Fibroblast of pulmonary artery (primary cell): ENCODE data around the gene FAM53A.

ENCODE experiments used
- DNase-seq: peaks from one replicate; pipeline ENCODE4 v3.0.0-alpha.2; 2010; ENCODE audit warnings: low read depth
- H3K4me3 ChIP-seq: replicated peaks from 2 replicates; pipeline ENCODE4 v1.5.1; 2011; ENCODE audit warnings: low read depth, mild to moderate bottlenecking, control low read depth, low read length, moderate library complexity
- TF ChIP-seq, protein P1 (sequence below): IDR thresholded peaks from 2 replicates; pipeline ENCODE4 v1.5.1; 2011; ENCODE audit warnings: mild to moderate bottlenecking, control low read depth, low read length, inconsistent platforms; ENCODE audit errors: missing control alignments

Gene FAM53A, protein sequence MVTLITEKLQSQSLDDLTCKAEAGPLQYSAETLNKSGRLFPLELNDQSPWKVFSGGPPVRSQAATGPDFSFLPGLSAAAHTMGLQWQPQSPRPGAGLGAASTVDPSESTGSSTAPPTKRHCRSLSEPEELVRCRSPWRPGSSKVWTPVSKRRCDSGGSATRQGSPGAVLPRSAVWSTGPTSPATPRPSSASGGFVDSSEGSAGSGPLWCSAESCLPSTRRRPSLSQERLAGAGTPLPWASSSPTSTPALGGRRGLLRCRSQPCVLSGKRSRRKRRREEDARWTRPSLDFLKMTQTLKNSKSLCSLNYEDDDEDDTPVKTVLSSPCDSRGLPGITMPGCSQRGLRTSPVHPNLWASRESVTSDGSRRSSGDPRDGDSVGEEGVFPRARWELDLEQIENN

DNA sequence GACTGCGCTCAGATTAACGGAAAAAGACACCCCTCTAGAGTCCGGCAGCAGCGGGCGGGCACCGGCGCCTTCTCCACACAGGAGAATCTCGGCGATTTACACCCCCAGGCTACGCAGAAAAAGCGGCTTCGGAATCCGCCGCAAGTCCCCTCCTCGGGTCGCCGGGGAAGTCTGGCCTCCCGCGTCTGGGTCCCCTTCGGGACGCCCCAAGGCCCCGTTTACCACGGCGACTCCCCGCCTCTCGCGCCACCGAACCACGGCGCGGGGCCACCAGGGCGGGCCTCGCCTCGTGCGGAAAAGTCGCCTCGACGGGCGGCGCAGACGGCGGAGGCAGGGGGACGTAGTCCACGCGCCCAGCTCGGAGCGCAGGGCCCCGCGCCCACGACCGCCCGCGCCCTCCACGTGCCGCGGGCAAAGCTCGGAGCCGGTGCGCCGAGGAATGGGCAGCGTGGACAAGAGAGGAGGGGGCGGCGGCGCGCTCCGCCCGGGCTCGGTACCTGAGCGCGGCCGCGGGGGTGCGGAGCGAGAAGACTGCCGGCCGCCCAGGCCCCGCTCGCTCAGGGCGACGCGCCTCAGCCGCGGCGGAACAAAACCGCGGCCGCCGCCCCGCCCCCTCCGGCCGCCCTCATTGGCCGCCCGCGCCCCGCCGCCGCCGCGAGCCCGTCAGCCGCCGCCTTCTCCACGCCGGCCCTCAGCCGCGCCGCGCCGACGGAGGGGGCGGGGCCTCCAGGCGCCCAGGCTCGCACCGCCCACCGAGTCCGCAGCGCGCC lies at the start of gene FAM53A:
FAM53A (minus strand) TSS at position 578 of the 770 bp plus-strand sequence. CDS start 15,572 bp downstream, outside the sequence.
- H3K4me3 ChIP-seq, result peak within 1 kb of the TSS; percentile 60
- TF ChIP-seq, protein P1, sequence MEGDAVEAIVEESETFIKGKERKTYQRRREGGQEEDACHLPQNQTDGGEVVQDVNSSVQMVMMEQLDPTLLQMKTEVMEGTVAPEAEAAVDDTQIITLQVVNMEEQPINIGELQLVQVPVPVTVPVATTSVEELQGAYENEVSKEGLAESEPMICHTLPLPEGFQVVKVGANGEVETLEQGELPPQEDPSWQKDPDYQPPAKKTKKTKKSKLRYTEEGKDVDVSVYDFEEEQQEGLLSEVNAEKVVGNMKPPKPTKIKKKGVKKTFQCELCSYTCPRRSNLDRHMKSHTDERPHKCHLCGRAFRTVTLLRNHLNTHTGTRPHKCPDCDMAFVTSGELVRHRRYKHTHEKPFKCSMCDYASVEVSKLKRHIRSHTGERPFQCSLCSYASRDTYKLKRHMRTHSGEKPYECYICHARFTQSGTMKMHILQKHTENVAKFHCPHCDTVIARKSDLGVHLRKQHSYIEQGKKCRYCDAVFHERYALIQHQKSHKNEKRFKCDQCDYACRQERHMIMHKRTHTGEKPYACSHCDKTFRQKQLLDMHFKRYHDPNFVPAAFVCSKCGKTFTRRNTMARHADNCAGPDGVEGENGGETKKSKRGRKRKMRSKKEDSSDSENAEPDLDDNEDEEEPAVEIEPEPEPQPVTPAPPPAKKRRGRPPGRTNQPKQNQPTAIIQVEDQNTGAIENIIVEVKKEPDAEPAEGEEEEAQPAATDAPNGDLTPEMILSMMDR, result no peak
- DNase-seq, result peak; percentile 88

DNA sequence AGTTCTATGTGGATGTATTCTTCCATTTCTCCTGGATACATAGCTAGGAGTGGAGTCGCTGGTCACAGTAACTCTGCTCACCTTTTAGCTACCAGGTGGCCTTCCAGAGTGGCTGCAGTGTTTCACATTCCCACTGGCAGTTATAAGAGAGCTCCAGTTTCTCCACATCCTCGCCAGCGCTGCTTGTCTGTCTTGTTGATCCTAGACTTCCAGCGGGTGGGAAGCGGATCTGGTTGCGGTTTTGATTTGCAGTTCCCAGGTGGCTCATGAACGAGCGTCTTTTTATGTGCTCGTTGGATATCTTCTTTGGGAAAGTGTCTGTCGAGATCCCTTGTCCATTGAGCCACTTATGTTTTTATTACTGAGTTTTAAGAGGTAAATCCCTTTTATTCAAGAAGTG lies 48.8 kb upstream of the FAM53A start:
- DNase-seq, result no peak
- TF ChIP-seq, protein P1, result no peak
- no peak overlapping the region for H3K4me3 ChIP-seq

DNA sequence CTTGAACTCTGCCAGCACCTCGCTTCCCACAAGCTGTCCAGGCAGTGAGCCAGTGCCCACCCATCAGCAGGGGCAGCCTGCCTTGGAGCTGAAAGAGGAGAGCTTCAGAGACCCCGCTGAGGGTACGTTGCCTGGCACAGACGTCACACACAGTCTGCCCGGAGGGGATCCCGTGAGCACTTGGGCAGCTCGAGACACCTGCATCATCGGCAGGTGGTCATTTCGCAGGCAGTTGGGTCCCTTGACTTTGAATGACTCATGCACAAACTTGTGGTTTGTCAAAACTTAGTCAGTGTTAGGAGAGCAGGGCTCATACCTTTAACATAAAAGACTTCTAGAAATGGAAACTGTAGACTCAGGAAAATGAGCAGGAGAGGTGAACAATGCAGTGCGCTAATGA lies 47.1 kb upstream of the FAM53A start:
- no peak overlapping the region for H3K4me3 ChIP-seq
- DNase-seq, result no peak
- TF ChIP-seq, protein P1, result no peak

DNA sequence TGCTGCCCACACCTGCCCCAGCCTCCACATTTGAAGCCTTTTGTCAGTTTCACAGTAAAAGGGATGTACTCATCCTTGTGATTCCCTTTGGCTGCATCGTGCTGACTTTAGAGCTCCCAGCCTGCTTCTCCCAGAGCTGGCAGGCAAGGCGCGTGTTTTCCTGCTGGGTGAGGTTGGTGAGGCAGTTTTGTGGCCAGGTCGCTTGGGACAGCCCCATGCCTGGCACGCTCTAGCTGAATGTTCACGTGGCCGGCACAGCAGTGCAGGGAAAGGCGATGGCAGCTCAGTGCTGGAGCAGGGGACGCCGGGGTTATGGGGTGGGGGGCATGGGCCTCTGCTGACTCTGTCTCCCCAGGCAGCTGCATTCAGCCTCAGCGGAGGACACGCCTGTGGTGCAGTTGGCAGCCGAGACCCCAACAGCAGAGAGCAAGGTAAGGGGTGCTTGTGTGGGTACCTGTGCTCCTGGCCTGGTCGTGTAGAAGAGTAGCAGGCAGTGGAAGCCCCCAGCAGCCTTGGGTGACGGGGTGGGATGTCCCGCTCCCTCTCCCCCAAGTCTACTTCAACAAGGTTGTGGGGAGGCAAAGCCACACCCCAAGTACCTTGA lies 46.5 kb upstream of the FAM53A start:
- H3K4me3 ChIP-seq, result no peak overlapping the region
- TF ChIP-seq, protein P1, result no peak
- DNase-seq, result no peak

DNA sequence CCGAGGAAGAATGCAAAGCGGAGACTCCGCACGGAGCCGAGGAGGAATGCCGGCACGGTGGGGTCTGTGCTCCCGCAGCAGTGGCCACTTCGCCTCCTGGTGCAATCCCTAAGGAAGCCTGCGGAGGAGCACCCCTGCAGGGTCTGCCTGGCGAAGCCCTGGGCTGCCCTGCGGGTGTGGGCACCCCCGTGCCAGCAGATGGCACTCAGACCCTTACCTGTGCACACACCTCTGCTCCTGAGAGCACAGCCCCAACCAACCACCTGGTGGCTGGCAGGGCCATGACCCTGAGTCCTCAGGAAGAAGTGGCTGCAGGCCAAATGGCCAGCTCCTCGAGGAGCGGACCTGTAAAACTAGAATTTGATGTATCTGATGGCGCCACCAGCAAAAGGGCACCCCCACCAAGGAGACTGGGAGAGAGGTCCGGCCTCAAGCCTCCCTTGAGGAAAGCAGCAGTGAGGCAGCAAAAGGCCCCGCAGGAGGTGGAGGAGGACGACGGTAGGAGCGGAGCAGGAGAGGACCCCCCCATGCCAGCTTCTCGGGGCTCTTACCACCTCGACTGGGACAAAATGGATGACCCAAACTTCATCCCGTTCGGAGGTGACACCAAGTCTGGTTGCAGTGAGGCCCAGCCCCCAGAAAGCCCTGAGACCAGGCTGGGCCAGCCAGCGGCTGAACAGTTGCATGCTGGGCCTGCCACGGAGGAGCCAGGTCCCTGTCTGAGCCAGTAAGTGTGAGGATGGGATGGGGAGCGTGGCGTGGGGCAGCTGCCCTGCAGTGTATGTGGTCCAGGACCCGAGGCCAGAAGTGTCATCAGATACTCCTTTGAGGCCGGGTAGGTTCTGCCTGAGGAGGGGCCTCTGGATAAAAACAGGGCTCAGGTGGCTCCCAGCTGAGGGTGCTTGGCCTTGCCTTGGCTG lies 44.2 kb upstream of the FAM53A start:
- no peak overlapping the region for H3K4me3 ChIP-seq
- TF ChIP-seq, protein P1, result no peak
- DNase-seq, result no peak

DNA sequence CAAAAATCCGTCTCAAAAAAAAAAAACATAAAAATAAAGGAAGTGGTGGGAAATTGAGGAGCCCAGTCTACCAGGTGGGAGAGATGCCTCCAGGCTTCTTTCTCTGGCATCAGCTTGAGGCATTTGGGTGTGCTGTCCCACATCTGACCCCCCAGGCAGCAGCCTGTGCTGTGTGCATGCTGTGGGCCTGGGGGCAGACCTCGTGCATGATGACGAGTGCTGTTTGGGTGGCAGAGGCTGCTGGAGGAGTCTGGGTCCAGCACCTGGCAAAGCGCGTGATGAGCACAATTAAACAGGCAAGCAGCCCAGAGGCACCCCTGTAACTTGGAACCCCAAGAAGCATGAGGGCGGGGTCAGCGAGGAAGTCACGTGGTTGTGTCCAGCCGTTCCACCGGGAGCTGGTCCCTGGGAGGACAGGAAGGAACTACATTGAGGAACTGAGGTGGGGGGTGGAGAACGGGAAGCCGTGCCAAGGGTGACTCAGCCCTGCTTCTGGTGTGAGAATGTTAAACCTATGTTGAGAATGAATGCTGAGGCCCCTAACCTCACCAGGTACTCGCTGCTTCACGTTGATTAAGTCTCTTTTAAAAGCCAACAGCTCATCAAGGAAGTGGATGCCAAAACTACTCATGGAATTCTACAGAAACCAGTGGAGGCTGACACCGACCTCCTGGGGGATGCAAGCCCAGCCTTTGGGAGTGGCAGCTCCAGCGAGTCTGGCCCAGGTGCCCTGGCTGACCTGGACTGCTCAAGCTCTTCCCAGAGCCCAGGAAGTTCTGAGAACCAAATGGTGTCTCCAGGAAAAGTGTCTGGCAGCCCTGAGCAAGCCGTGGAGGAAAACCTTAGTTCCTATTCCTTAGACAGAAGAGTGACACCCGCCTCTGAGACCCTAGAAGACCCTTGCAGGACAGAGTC lies 43.3 kb upstream of the FAM53A start:
- no peak overlapping the region for H3K4me3 ChIP-seq
- TF ChIP-seq, protein P1, result no peak
- peak; percentile 81 for DNase-seq
